ENCODE data around the gene SLC18A2. TPM values are rescaled to one million over a fixed set of nuclear protein-coding genes. Genes with fewer than 3 reads are reported as not detected.

SLC18A2 gene
- total and polyA plus RNA-seq, 7 donors, result 0.23 to 1.4 (median 0.55) TPM

GRCh38 chr10:117311261-117311660, 70.3 kb downstream of the SLC18A2 start:
- H3K4me1 ChIP-seq, result peaks cover 0 to 9% (median 7%) of the 10 kb centered on the region in 4 donors
- no peaks in the 10 kb centered on the region for H3K36me3 ChIP-seq
- H3K27ac ChIP-seq, result no peak overlapping the region
- intact Hi-C loops (cut with DNase I), result no loop called here
- H3K9me3 ChIP-seq, result no peaks in the 10 kb centered on the region
- H3K27me3 ChIP-seq, result no peaks in the 10 kb centered on the region
- no peak overlapping the region for H3K4me3 ChIP-seq
- TF ChIP-seq POLR2A (IDR thresholded peaks at IDR 0.05) (no peak), POLR2AphosphoS5 (IDR thresholded peaks at IDR 0.05) (no peak), EP300 (IDR thresholded peaks at IDR 0.05) (no peak), CTCF (IDR thresholded peaks at IDR 0.05) (no peak)
- DNase-seq, result no peak
- WGBS, 2 donors, result 97% methylated on average over 5 of the region's 5 CpGs

- 94 to 97% methylated on average over 4 of the region's 4 CpGs for WGBS, 2 donors
- Histone ChIP-seq H3K27ac (no peak overlapping the region), H3K9me3 (no peaks in the 10 kb centered on the region), H3K36me3 (no peaks in the 10 kb centered on the region), H3K27me3 (no peaks in the 10 kb centered on the region), H3K4me1 (peaks cover 0 to 9% (median 7%) of the 10 kb centered on the region in 4 donors), H3K4me3 (no peak overlapping the region)
- DNase-seq, result no peak
- TF ChIP-seq POLR2AphosphoS5 (IDR thresholded peaks at IDR 0.05) (no peak), CTCF (IDR thresholded peaks at IDR 0.05) (no peak), EP300 (IDR thresholded peaks at IDR 0.05) (no peak), POLR2A (IDR thresholded peaks at IDR 0.05) (no peak)
- intact Hi-C loops (cut with DNase I), result no loop called here
Observed at GRCh38 chr10:117312430-117312829, 71.5 kb downstream of the SLC18A2 start.

- no peaks in the 10 kb centered on the region for H3K9me3 ChIP-seq
- intact Hi-C loops (cut with DNase I), result no loop called here
- DNase-seq, result no peak
- TF ChIP-seq CTCF (IDR thresholded peaks at IDR 0.05), result no peak
- no peak for TF ChIP-seq EP300 (IDR thresholded peaks at IDR 0.05)
- TF ChIP-seq POLR2AphosphoS5 (IDR thresholded peaks at IDR 0.05), result no peak
- no peak for TF ChIP-seq POLR2A (IDR thresholded peaks at IDR 0.05)
- no peaks in the 10 kb centered on the region for H3K36me3 ChIP-seq
- 86 to 95% methylated on average over 1 of the region's 1 CpG for WGBS, 2 donors
- peaks cover 0 to 9% (median 7%) of the 10 kb centered on the region in 4 donors for H3K4me1 ChIP-seq
- no peak overlapping the region for H3K27ac ChIP-seq
- no peak overlapping the region for H3K4me3 ChIP-seq
- no peaks in the 10 kb centered on the region for H3K27me3 ChIP-seq
Observed at GRCh38 chr10:117313641-117314040, 72.7 kb downstream of the SLC18A2 start.

- Histone ChIP-seq H3K27ac (no peak overlapping the region), H3K9me3 (no peaks in the 10 kb centered on the region), H3K4me3 (no peak overlapping the region), H3K36me3 (no peaks in the 10 kb centered on the region), H3K27me3 (no peaks in the 10 kb centered on the region), H3K4me1 (peaks cover 0 to 15% (median 7%) of the 10 kb centered on the region in 4 donors)
- intact Hi-C loops (cut with DNase I), result no loop called here
- WGBS, 2 donors, result 90 to 96% methylated on average over 2 of the region's 2 CpGs
- TF ChIP-seq EP300 (IDR thresholded peaks at IDR 0.05) (no peak), POLR2A (IDR thresholded peaks at IDR 0.05) (no peak), POLR2AphosphoS5 (IDR thresholded peaks at IDR 0.05) (no peak), CTCF (IDR thresholded peaks at IDR 0.05) (no peak)
- no peak for DNase-seq
Observed at GRCh38 chr10:117316701-117317100, 75.8 kb downstream of the SLC18A2 start.

GRCh38 chr10:117318909-117319308, 78.0 kb downstream of the SLC18A2 start:
- H3K27me3 ChIP-seq, result no peaks in the 10 kb centered on the region
- peaks cover 0 to 27% (median 13%) of the 10 kb centered on the region in 4 donors for H3K4me1 ChIP-seq
- no peaks in the 10 kb centered on the region for H3K9me3 ChIP-seq
- DNase-seq, result no peak
- H3K36me3 ChIP-seq, result no peaks in the 10 kb centered on the region
- H3K27ac ChIP-seq, result no peak overlapping the region
- intact Hi-C loops (cut with DNase I), result loop anchor here (2.0 kb wide), 1 partner anchor 102 kb away; no protein-coding TSS in a partner anchor
- TF ChIP-seq POLR2AphosphoS5 (IDR thresholded peaks at IDR 0.05), result no peak
- no peak for TF ChIP-seq POLR2A (IDR thresholded peaks at IDR 0.05)
- TF ChIP-seq EP300 (IDR thresholded peaks at IDR 0.05), result no peak
- TF ChIP-seq CTCF (IDR thresholded peaks at IDR 0.05), result no peak
- H3K4me3 ChIP-seq, result no peak overlapping the region

Data from sigmoid colon (tissue), 7 donors.